Adipose tissue (tissue), 3 donors: Measurements from ENCODE around the gene ATF7IP. TPM values are rescaled to one million over a fixed set of nuclear protein-coding genes. Genes with fewer than 3 reads are reported as not detected.
"Not testable (repeated sequence)": the region's sequence is repeated elsewhere in the genome, so short reads cannot be mapped to it uniquely, and the experiment has no call there.

ENCODE experiments used
- H3K27ac ChIP-seq: one replicate; pipeline ENCODE4 v1.5.1; 2013; ENCODE audit warnings: low read depth, low read length
- WGBS, 3 donors: extraction: QIAGEN DNeasy Blood & Tissue Kit; methylation state at CpG; one replicate each; pipeline ENCODE4 v1.1.7; 2013; 5-methylcytosine and 5-hydroxymethylcytosine counted together
- polyA plus RNA-seq, 3 donors: library from polyadenylated mRNA; stranded (reverse); fragments of 200-250 nt; gene quantifications; one replicate each; pipeline ENCODE4 v1.2.3, GENCODE V29; 2013
- donor health status: healthy with polysubstance abuse.
- donor health status: Bipolar disorder and iron deficiency.
- donor health status: healthy.

ATF7IP gene, protein sequence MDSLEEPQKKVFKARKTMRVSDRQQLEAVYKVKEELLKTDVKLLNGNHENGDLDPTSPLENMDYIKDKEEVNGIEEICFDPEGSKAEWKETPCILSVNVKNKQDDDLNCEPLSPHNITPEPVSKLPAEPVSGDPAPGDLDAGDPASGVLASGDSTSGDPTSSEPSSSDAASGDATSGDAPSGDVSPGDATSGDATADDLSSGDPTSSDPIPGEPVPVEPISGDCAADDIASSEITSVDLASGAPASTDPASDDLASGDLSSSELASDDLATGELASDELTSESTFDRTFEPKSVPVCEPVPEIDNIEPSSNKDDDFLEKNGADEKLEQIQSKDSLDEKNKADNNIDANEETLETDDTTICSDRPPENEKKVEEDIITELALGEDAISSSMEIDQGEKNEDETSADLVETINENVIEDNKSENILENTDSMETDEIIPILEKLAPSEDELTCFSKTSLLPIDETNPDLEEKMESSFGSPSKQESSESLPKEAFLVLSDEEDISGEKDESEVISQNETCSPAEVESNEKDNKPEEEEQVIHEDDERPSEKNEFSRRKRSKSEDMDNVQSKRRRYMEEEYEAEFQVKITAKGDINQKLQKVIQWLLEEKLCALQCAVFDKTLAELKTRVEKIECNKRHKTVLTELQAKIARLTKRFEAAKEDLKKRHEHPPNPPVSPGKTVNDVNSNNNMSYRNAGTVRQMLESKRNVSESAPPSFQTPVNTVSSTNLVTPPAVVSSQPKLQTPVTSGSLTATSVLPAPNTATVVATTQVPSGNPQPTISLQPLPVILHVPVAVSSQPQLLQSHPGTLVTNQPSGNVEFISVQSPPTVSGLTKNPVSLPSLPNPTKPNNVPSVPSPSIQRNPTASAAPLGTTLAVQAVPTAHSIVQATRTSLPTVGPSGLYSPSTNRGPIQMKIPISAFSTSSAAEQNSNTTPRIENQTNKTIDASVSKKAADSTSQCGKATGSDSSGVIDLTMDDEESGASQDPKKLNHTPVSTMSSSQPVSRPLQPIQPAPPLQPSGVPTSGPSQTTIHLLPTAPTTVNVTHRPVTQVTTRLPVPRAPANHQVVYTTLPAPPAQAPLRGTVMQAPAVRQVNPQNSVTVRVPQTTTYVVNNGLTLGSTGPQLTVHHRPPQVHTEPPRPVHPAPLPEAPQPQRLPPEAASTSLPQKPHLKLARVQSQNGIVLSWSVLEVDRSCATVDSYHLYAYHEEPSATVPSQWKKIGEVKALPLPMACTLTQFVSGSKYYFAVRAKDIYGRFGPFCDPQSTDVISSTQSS
- 10 to 100 TPM in 1 of 3 donors, 1 to 10 TPM in 2; 5.5 to 12.5 (median 7.1) TPM for polyA plus RNA-seq

DNA sequence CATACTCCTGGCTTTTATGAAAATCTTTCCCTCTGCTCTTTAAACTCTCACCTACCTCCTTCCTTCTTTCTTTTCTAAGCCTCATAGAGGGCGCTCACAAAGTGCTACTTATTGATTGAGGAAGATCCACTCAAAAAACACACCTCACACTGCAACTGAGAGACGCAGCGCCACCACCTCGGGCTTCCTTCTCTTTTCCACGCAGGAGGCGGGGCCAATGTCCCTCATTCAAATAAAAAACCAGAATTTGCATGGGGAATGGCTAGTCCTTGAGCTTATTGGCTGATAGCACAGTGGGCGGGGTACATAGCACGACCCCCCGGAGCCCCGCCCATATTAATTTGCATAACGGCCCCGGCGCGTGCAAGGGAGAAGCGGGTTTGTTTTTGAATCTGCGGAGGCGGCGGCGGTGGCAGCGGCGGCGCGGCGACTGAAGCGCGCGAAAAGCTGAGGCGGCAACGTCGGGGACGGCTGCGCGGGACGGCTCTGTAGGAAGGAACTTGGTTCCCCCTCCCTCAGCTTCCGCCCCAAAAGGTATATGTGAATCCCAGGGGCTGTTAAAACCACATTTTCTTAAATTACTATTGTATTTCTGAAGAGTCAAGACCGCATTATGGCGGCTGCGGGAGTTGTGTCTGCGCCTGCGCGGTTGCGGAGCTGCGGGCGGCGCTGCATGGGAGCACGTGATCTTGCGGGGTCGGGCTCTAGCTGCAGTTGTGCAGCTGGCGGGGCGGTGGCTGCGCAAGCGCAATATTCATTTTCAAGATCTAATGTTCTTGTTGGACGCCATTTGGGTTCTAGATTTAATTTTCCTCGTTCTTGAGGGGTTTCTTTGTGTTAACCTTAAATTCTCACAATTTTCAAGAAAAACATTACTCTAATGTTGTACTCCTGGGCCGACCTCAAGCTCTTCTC, at the start of gene ATF7IP:
Gene ATF7IP, plus strand, starts transcription at position 389 of the 915 bp plus-strand sequence. CDS start 58,234 bp downstream, outside the sequence.
- WGBS, 3 donors: 0 to 1% (median 1%) methylated on average over 55 of the region's 55 CpGs
- H3K27ac ChIP-seq: peak within 1 kb of the TSS; percentile 80

- WGBS, 3 donors: 81 to 88% (median 82%) methylated on average over 4 of the region's 4 CpGs
- no peak overlapping the region for H3K27ac ChIP-seq
Observed at GRCh38 chr12:14317362-14318146, 47.9 kb upstream of the ATF7IP start.

- not testable (repeated sequence) for H3K27ac ChIP-seq
- WGBS, 3 donors: 93 to 96% (median 95%) methylated on average over 24 to 38 of the region's 38 CpGs
Observed at GRCh38 chr12:14319704-14320427, 45.6 kb upstream of the ATF7IP start.

DNA sequence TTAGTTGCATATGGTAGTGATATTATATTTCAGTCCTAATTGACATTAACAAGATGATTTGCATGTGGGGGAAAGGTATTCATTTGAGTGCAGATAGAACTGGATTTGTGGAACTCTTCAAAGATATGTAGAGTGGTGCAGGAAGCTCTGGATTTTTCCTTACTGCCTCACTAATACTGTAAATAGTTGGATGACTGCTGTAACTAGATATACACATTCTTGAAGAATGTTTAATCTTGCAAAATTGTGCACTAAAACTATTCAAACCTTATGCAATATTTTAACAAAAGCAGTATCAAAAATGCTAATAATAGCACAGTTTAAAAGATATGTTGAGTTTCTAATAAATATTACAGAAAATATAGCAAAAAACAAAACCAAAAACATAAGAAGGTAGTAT, 43.1 kb upstream of the ATF7IP start:
- no peak overlapping the region for H3K27ac ChIP-seq

DNA sequence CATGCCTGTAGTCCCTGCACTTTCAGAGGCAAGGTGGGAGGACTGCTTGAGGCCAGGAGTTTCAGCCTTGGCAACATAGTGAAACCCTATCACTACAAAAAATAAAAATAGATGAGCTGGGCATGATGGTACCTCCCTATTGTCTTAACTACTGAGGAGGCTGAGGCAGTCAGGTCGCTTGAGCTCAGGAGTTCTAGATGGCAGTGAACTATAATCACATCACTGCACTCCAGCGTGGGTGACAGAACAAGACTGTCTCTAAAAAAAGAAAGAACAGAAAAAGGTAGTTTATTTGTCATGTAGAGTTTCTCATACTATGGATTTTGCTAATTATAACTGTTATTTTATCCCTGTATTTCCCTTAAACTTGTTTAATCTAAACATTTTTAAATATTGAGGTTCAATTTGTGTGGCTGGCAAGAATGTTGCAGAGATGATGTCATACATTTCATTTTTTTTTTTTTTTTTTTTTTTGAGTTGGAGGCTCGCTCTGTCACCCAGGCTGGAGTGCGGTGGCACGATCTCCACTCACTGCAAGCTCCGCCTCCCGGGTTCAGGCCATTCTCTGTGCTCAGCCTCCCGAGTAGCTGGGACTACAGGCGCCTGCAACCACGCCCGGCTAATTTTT, 39.7 kb upstream of the ATF7IP start:
- H3K27ac ChIP-seq: no peak overlapping the region
- 86 to 93% (median 91%) methylated on average over 11 of the region's 11 CpGs for WGBS, 3 donors

DNA sequence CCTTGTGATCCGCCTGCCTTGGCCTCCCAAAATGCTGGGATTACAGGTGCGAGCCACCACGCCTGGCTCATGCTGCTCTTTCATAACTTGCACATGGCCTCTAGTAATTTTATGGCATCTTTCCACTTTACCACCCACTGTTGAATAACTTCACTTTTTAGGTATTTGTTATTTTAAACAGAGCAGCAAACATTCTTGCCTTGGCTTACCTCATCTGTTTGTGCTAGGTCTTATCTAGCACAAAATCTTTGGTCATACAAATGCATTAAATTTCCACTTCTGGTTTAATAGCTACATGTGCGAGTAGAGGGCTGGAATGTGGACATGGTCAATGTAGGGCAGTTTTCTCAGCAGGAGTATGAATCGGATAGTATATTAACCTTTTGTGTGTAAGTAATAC, 38.8 kb upstream of the ATF7IP start:
- 94 to 95% (median 94%) methylated on average over 5 of the region's 5 CpGs for WGBS, 3 donors
- no peak overlapping the region for H3K27ac ChIP-seq

DNA sequence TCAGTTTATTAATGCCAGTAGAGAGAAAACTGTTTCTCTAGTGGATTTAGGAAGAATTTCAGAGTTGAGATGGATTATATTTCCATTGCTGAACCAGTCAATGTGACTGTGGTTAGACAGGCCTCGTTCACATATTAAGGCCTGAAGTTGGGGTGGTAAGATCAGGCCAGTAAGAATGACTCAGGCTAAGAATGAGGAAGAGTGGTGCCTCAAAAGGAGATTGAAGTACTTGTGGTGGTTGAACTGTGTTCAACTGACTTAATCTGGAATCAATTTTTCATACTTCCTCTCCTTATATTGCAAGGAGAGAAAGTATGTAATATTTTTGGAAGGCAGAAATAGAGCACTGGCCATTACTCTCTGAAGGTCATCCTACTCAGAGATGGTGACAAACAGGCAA, 37.8 kb upstream of the ATF7IP start:
- no peak overlapping the region for H3K27ac ChIP-seq

GRCh38 chr12:14332482-14332881, 33.0 kb upstream of the ATF7IP start:
- WGBS, 3 donors: 82 to 93% (median 86%) methylated on average over 5 of the region's 5 CpGs
- H3K27ac ChIP-seq: no peak overlapping the region

More for the DNA sequence above, 37.8 kb upstream of the ATF7IP start:
- WGBS, 3 donors: 30 to 63% (median 50%) methylated on average over 1 of the region's 1 CpG

- no peak overlapping the region for H3K27ac ChIP-seq
Observed at GRCh38 chr12:14340371-14340770, 25.1 kb upstream of the ATF7IP start.

- WGBS, 3 donors: 97 to 98% (median 97%) methylated on average over 4 of the region's 4 CpGs
- H3K27ac ChIP-seq: not testable (repeated sequence)
Observed at GRCh38 chr12:14351524-14351923, 14.0 kb upstream of the ATF7IP start.

DNA sequence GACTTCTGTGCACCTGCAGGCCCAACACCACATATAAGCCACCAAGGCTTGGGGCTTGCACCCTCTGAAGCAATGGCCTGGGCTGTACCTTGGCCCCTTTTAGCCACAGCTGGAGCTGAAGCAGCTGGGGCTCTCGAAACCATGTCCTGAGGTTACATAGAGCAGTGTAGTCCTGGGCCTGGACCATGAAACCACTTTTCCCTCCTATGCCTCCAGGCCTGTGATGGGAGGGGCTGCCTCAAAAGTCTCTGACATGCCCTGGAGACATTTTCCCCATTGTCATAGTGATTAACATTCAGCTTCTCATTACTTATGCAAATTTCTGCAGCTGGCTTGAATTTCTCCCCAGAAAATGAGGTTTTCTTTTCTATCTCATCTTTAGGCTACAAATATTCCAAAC, 13.4 kb upstream of the ATF7IP start:
- not testable (repeated sequence) for H3K27ac ChIP-seq
- 93 to 100% (median 95%) methylated on average over 1 of the region's 1 CpG for WGBS, 3 donors

DNA sequence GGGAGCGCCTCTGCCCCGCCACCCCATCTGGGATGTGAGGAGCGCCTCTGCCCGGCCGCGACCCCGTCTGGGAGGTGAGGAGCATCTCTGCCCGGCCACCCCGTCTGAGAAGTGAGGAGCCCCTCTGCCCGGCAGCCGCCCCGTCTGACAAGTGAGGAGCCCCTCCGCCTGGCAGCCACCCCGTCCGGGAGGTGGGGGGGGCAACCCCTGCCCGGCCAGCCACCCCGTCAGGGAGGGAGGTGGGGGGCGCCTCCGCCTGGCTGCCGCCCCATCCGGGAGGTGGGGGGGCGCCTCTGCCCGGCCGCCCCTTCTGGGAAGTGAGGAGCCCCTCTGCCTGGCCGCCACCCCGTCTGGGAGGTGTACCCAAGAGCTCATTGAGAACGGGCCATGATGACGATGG, 10.8 kb upstream of the ATF7IP start:
- 96 to 97% (median 97%) methylated on average over 16 to 26 of the region's 28 CpGs for WGBS, 3 donors

DNA sequence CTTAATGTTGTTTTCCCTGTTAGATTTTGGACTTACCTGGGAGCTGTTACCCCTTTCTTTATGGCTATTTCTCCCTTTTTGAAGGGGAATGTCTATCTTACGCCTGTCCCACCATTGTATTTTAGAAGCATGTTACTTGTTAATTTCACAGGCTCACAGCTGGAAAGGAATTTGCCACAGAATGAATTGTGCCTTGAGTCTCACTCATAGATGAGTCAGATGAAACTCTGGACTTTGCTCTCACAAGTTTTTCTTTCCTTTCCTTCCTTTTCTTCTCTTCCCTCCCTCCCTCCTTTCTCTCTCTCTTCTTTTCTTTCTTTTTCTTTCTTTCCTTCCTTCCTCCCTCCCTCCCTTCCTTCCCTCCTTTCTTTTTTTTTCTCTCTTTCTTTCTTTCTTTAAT, 9.3 kb upstream of the ATF7IP start:
- 92 to 100% (median 100%) methylated on average over 1 of the region's 1 CpG for WGBS, 3 donors
- no peak overlapping the region for H3K27ac ChIP-seq

More for the DNA sequence above, 10.8 kb upstream of the ATF7IP start:
- not testable (repeated sequence) for H3K27ac ChIP-seq

- no peak overlapping the region for H3K27ac ChIP-seq
- 96 to 100% (median 98%) methylated on average over 1 of the region's 1 CpG for WGBS, 3 donors
Observed at GRCh38 chr12:14357486-14357885, 8.0 kb upstream of the ATF7IP start.

GRCh38 chr12:14362352-14362751, 3.1 kb upstream of the ATF7IP start:
- 78 to 84% (median 78%) methylated on average over 1 of the region's 1 CpG for WGBS, 3 donors
- H3K27ac ChIP-seq: no peak overlapping the region
